Ovary (tissue), 9 donors: Measurements from ENCODE around the gene FLNC. TPM values are rescaled to one million over a fixed set of nuclear protein-coding genes. Genes with fewer than 3 reads are reported as not detected.

Experiments used
- DNase-seq, 5 donors: peaks; one replicate each; pipeline ENCODE4 v3.0.0-alpha.2; 2019 to 2020
- H3K27ac ChIP-seq, 2 donors: fragments of 200-600 bp; one replicate each; pipeline versions ENCODE4 v1.5.1 to v1.8.0; 2019 to 2022
- H3K27me3 ChIP-seq: fragments of 200-600 bp; one replicate; pipeline ENCODE4 v1.8.0; 2022
- H3K36me3 ChIP-seq: fragments of 200-600 bp; sonication (generic); one replicate; pipeline ENCODE4 v1.5.1; 2019
- H3K4me1 ChIP-seq: one replicate; pipeline ENCODE4 v1.8.1; 2013; ENCODE audit warnings: mild to moderate bottlenecking, moderate library complexity; ENCODE audit not compliant: insufficient read depth
- H3K4me3 ChIP-seq: fragments of 200-600 bp; sonication (generic); one replicate; pipeline ENCODE4 v1.5.1; 2017
- H3K9me3 ChIP-seq, 2 donors: fragments of 200-600 bp in 1 of 2; sonication (generic) in 1 of 2; one replicate each; pipeline versions ENCODE4 v1.5.1 to v1.8.1; 2013 to 2019; ENCODE audit warnings: mild to moderate bottlenecking in 1 of 2, moderate library complexity in 1 of 2
- EP300 ChIP-seq: sonication (generic); formaldehyde crosslinking; IDR thresholded peaks from one replicate; pipeline ENCODE4 v1.6.1; 2017; ENCODE audit warnings: antibody characterized with exemption
- POLR2A ChIP-seq: fragments of 450-650 bp; IDR thresholded peaks from one replicate; pipeline ENCODE4 v1.6.1; 2017; ENCODE audit warnings: antibody characterized with exemption, mild to moderate bottlenecking, moderate library complexity
- WGBS, 3 donors: extraction: QIAGEN DNeasy Blood & Tissue Kit in 1 of 3; methylation state at CpG; one replicate each; pipeline versions ENCODE4 v1.1.5 to v1.1.7; 2013 to 2017; 5-methylcytosine and 5-hydroxymethylcytosine counted together
- intact Hi-C, 4 donors: fragments of 100-400 bp; cut with DNase I; formaldehyde crosslinking; loops; one replicate each; pipeline versions ENCODE4 v1.11.0 to v1.15.1; 2022 to 2023
- polyA plus RNA-seq, 2 donors: library from polyadenylated mRNA; stranded (reverse); fragments of 200-250 nt in 1 of 2; fragments of 350-450 nt in 1 of 2; fragmentation: Illumina TruSeq in 1 of 2; extraction: RNeasy Lipid Tissue Mini Kit (QIAGEN cat#74804) in 1 of 2; gene quantifications; one replicate each; pipeline ENCODE4 v1.2.3, GENCODE V29; 2013 to 2014
- total RNA-seq, 7 donors: library from RNA; depleted of rRNA in 2 of 7; stranded (reverse); fragments of >200 nt in 2 of 7; fragmentation: NEBNext Ultra II Directional in 3 of 7; extraction: Animal tissue kit (Norgen Biotek cat#: 25700) in 3 of 7; gene quantifications; one replicate each; pipeline versions ENCODE4 v1.1.0 to v1.2.4, GENCODE V29; 2016 to 2023
- TF ChIP-seq, protein P1 (sequence below), 3 donors: fragments of 450-650 bp in 2 of 3; fragments of 200-600 bp in 1 of 3; IDR thresholded peaks; one replicate each; pipeline versions ENCODE4 v1.5.1 to v1.8.0; 2016 to 2022; ENCODE audit warnings: antibody characterized with exemption in 3 of 3, mild to moderate bottlenecking in 1 of 3
- donor health status: DM: no; HTN: no; CAD: no; lungs with moderate emphysema.
- donor health status: DM: no; HTN: no; CAD: no.
- donor health status: Bipolar disorder and iron deficiency.
- donor health status: DM: yes; HTN: yes; CAD: no.
- donor health status: DM: no; HTN: no; CAD: no.
- donor health status: DM: yes; HTN: yes; CAD: no.

FLNC gene
- total and polyA plus RNA-seq, 9 donors: 6.5 to 51.2 (median 16.4) TPM

DNA sequence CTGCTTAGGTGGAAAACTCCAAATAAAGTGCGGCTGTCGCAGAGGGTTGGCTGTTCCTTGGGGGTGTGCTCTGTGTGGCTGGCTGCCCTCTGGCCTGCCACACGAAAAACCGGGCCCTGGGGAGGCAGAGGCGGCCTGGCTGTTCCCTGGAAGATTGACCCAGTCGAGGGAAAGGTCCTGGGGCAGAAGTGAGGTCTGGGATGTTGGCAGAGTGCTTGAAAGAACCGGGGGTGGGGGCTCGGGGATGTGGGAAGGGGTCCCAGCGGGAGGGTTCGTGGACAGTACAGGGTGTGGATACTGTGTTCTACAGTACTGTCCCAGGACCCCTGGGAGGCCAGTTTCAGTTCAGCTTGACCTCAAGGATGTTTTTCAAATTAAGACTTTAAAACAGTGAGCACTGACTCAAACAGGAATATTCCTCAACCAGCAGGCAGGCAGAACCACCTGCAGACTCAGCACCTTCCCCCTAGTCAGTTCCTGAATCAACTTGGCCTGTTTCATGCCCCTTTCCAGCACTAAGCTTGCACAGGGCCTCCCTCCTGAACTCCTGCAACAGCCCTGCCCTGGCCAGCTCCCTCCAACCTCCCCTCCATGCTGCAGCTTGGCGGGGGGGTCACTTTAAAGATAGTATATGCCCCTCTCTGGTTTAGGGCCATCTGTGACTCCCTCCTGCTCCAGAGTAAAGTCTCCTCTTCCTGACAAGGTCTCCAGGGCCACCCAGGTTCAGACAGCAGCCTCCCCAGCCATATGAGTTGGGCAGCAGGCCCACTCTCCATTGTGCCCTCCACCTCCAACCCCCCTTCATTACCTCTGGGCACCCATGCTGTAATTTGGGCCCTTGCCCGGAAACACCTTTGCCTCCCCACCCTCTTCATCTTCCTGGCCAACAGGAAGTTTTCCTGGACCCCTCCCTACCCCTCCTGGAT, 29.3 kb downstream of the FLNC start:
- Histone ChIP-seq H3K4me3 (no peak overlapping the region), H3K36me3 (no peaks in the 10 kb centered on the region), H3K27ac (peak overlapping the region in 1 of 2 donors; percentile 15), H3K4me1 (peaks cover 10% of the 10 kb centered on the region), H3K9me3 (no peaks in the 10 kb centered on the region), H3K27me3 (no peaks in the 10 kb centered on the region)
- no peak for DNase-seq
- WGBS, 3 donors: 40 to 53% (median 47%) methylated on average over 12 of the region's 12 CpGs
- intact Hi-C loops: loop anchor here in 1 of 4 donors (5.0 kb wide), 1 partner anchor 122 kb away; the partner anchor contains the start of gene CALU
- no peak for TF ChIP-seq EP300
- TF ChIP-seq, protein P1, sequence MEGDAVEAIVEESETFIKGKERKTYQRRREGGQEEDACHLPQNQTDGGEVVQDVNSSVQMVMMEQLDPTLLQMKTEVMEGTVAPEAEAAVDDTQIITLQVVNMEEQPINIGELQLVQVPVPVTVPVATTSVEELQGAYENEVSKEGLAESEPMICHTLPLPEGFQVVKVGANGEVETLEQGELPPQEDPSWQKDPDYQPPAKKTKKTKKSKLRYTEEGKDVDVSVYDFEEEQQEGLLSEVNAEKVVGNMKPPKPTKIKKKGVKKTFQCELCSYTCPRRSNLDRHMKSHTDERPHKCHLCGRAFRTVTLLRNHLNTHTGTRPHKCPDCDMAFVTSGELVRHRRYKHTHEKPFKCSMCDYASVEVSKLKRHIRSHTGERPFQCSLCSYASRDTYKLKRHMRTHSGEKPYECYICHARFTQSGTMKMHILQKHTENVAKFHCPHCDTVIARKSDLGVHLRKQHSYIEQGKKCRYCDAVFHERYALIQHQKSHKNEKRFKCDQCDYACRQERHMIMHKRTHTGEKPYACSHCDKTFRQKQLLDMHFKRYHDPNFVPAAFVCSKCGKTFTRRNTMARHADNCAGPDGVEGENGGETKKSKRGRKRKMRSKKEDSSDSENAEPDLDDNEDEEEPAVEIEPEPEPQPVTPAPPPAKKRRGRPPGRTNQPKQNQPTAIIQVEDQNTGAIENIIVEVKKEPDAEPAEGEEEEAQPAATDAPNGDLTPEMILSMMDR (IDR thresholded peaks at IDR 0.05): no peak
- TF ChIP-seq POLR2A: no peak

DNA sequence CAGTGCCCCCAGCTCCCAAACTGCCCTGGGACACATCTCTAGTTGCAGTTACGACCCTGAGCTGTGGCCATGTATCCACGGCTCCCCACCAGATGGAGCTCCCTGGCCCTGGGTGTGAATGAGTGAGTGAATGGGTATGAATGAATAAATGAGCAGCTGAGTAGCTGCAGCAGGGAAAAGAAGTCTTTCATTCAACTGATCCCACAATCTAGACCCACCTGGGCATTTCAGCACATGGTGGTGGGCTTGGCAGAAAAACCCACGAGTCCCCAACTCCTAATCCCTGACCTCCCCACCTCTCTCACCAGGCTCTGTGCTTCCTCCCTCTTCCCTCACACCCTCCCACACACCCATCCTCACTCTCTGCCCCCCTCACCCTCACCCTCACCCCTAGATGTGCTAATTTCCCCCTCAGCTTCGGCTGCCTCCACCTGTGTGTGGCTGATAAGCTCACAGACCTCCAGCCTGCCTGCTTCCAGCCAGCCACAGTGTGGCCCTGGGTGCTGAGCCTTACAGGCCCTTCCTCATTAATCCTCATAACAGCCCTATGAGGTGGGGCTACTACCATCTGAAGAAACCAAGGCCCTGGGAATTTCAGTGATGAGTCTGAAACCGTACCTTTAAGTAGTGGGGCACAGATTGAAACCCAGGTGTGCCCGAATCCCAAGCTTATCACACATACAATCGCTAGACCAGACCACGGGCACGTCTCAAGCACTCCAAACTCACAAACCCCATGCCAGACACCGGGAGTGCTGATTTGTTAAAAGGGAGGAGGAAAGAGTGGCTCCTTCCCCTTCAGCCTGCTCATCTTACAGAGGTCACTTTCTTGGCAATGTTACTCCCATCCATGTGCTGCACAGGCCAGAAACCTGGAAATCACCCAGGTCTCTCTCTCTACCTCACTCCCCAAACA, 30.2 kb downstream of the FLNC start:
- H3K4me3 ChIP-seq: no peak overlapping the region
- peak overlapping the region in 1 of 2 donors; percentile 20 for H3K27ac ChIP-seq
- no peaks in the 10 kb centered on the region for H3K36me3 ChIP-seq
- intact Hi-C loops: loop anchor here in 1 of 4 donors (5.0 kb wide), 1 partner anchor 123 kb away; the partner anchor contains the start of gene CALU
- H3K4me1 ChIP-seq: peaks cover 10% of the 10 kb centered on the region
- TF ChIP-seq POLR2A: no peak
- TF ChIP-seq, protein P1 (IDR thresholded peaks at IDR 0.05): no peak
- TF ChIP-seq EP300: no peak
- no peaks in the 10 kb centered on the region for H3K27me3 ChIP-seq
- no peaks in the 10 kb centered on the region for H3K9me3 ChIP-seq
- 29 to 37% (median 32%) methylated on average over 10 of the region's 10 CpGs for WGBS, 3 donors
- DNase-seq: no peak

DNA sequence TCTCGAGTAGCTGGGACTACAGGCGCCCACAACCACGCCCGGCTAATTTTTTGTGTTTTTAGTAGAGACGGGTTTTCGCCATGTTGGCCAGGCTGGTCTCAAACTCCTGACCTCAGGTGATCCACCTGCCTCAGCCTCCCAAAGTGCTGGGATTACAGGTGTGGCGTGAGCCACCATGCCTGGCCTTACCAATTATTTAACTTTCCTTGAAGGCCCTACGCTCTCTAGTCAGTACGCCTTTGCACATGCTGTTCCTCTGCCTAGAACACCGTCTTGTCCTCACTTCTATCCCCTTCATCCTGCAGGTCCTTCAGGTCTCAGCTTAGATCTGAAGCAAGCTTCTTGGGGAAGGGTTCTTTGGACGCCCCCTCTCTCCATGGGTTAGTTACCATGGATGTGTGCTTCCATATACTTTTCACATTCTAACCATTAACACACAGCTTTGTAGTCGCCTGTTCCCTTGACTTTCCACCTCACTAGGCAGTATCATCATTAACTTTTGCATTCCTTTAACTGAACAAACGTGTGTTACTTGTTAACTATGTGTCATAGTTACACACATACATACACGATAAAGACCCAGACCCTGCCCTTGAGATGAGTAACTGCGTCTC, 31.9 kb downstream of the FLNC start:
- intact Hi-C loops: loop anchor here in 1 of 4 donors (5.0 kb wide), 1 partner anchor 125 kb away; the partner anchor contains the start of gene CALU
- Histone ChIP-seq H3K4me1 (peaks cover 10% of the 10 kb centered on the region), H3K9me3 (no peaks in the 10 kb centered on the region), H3K36me3 (no peaks in the 10 kb centered on the region), H3K27me3 (no peaks in the 10 kb centered on the region), H3K27ac (no peak overlapping the region), H3K4me3 (peak overlapping the region; percentile 88)
- TF ChIP-seq POLR2A: no peak
- TF ChIP-seq, protein P1 (IDR thresholded peaks at IDR 0.05): no peak
- no peak for TF ChIP-seq EP300
- WGBS, 3 donors: 66 to 69% (median 69%) methylated on average over 15 of the region's 15 CpGs
- no peak for DNase-seq
